HG03139 (cell line): ENCODE data around the gene ARHGEF40.

Experiments
- ATAC-seq: cut with Tn5 transposase; IDR thresholded peaks from one replicate; pipeline ENCODE4 v1.9.1; 2021; ENCODE audit not compliant: unreplicated experiment

The ARHGEF40 gene

DNA sequence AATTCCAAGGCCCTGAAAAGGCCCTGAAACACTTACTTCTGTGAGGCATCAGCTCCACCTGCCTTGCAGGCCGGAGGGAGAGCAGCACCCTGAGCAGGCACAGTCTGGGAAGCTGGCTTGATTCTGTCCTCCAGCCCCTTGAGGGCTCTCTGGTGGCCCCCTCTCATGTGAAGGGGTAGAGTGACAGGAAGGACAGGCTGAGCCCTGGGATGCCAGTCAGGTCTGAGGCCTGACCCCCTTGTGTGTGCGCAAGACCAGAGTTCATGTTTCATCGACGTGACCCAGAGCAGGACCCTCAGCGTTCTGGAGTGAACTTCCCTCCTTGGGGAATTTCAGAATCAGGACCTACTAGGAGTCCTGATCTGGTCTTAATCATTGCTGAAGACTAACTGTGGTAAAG is 11.2 kb upstream of the ARHGEF40 start:
- ATAC-seq = no peak

DNA sequence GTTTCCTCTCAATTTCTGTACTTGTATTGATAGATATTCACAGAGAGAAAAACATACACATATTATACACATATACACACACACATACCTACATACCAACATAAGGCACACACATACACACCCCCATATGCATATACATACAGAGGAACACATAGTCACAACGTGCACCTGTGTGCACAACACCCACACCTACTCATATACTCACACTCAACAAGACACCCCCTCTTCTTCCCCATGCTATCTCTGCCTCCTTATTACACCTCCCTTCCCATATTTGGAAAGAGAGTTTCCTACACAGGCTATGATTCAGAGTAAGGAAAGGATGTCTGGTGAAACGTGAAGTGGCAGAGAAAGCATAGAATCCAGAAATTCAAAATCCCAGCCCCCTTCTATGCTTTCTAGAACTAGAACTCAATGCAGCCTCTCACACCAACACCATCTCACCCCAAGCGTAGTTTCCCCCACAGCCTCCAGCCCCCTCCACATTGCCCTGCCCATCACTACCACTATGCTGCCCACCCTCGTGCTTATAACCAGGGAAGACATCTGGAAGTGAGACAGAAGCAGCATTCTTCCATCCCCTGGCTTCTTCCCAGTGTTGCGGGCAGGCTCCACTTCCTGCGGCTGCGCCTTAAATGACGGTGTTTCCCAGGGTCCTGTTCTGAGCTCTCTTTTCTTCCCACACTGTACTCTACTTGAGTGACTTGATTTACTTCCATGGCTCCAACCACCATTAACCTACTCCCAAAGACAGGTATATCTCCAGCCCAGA is 10.1 kb upstream of the ARHGEF40 start:
- ATAC-seq = no peak

DNA sequence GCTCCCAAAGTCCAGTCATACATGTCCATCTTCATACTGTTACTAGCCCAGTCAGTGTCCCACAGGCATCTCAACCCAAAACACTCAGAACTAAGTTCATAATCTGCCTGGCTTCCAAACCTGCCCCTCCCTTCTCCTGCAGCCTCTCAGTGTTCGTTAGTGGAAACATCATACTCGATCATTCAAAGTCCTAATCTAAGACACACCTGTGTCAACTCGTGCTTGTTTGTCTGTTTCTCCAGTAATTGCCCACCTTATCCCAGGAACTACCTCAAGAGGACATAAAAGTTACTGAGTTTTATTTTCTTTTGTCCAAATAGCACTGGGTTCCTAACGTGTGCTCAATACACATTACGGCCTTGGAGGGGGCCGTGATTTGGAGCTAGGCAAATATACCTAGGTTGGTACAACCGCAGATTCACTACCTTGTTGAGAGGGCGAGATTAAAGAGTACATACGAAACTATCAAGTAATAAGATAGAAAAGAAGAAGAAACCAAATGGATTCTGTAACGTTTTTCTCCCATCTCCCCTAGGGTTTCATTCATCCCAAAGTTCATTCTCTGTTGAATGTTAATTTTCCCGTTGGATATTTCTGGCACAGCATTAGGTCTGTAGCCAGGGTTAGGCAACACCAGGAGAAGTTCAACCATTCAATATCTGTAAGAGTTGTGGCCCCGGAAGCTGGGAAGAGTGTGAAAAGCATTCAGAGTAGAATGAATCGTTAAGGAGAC is 9.3 kb upstream of the ARHGEF40 start:
- no peak for ATAC-seq

DNA sequence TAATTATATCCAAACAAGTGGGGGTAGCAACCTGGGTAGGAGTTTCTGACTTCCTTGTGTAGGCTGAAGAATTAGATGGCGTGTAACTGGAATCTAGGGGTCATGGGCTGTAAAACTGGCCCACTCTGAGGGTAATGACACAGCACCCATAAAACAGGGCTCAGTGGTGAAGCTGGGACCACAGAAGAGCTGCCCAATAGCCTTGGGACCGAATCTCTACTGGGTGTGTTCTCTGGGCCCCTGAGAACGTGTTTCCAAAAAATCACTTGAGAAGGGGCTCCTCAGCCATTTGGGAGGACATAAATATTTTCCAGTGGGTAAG is 8.8 kb upstream of the ARHGEF40 start:
- ATAC-seq = no peak

DNA sequence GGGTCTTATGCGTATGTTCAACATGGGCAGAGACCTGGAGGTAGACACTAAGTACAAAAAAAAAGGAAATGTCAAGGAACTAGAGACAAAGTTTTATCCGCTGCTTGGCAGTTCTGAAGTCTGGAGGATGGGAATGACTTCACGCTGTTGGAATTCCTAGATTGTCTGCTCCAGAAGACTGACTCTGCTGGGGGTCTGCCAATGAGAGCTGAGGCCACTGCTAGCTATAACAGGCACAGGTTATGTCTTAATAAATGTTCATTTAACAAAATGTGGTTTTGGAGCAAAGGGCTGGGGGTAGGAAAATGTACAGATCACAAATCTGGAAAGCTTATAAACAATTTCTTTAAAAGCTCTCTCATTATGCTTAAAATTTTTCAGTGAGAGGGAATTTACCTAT is 6.6 kb upstream of the ARHGEF40 start:
- no peak for ATAC-seq

DNA sequence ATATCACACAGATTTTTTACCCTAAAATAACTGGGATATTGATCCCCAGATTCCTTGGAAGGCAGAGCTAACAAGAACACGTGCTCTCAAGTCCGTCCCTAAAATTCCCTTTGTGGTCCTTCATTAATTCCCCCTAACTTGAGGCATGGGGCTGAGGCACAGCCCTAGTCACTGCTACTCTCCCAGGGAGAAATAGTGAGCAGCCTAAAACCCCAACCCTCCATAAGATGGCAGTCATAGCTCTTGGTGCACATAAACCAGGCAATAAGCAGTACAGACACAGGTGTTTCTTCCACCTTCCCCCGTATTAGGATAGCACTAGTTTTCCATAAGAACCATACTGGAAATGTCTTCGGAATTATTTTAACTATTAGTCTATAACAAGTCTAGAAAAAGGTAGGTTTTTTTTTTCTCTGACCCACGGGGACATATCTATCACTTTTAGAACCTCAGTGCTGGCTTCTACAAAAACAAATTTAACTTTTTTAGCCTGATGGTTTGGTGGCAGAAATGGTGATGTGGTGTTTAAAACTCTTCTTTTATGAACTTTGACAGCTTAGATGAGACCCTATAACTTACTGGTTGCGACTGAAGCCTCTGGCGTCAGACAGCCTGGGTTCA is 3.1 kb upstream of the ARHGEF40 start:
- no peak for ATAC-seq

DNA sequence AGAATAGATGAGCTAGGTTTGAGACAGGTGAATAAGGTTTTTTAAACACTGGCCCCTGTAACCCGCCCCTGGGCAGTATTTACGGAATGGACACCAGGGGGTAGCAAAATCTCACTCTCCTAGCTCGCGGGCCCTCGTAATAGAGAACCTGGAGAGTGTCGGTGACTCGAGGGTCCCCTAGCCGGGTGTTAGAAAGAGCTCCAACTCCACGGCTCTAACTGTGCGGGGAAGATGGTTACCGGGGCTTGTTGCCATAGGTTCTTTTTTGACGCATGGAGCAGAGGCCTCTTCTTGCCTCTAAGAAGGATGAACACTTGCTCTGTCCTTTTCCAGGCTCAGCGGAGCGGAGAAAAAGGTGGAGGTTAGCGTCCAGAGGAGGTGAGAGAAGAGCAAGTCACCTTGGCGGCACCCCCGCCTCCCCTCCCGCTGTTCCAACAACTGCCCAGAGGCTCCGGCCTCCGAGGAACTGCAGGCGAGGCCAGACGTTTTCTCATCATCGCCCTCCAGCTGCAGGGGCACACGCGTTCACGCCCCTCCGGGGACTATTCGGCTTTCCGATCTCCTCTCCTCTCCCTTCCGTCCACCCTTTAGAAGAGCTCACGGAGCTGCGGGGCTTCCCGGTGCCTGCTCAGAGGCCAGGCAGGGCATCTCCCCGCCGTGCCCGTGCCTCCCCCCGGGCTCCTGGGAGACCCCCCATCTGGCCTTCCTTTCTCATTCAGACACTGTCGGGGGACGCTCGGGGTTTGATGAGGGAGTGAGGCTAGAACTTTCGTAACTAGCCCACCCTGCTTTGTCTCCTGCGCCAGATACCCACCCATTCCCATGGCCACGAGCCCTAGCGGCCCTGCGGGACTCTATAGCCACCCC is 1.4 kb upstream of the ARHGEF40 start:
- ATAC-seq = no peak

DNA sequence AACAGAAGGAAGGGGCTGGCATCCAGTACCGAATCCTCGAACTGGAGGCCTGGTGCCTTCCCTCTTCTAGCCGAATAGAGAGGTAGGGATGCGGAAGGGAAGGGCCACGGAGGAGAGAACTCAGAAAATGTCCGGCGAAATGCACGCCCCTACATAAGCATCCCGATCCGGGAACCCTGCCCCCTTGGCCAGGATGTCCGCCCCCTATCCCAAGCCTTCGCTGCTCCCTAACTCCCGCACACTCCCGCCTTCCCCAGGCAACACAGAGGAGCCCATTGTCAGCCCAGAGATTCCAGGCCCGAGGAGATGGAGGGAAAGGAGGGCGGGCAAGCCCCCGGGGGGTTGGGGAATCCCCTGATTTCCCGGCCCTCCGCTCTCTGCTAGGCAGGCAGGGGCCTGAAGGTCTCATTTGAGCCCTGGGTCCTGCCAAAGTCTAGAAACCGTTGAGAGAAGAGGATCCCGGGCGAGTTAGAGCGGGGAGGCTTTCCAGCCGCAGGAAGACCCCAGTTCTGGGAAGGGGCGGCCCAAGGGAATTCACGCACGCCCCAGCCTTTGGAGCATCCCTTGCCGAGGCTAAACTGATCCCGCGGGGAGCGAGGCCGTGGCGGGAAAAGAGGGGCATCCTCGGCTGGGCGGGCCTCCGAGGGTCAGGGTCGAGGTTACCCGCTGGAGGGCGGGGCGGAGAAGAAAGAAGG is 569 bp upstream of the ARHGEF40 start:
- ATAC-seq = no peak

DNA sequence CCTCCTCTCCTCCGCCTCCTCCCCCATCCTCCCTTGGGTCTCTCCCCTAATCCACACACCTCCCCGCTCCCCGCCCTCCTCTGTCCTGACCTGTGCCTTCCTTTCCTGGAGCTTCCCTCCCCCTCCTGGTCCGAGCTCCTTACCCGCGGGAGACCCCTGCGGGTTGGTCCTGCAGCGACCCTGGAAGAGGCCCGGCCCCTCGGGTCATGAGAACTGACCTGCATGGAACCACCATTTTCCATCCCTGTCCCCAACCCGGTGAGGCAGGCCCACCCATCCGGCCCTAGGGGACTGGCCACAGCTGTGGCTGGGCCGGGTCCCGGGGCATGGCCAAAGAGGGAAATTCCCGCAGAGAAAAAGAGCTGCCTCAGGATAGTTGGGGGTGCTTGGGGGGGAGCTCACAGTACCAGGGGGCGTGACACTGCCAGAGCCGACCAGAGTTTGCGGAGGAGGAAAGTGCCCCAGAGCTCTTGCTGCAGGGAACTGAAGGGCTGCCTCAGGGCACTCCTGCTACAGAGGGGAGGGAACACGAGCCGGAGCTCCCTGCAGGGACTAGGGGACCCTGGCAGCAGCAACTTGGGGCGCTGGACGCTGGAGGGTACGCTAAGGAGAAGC is 613 bp downstream of the ARHGEF40 start:
- peak; percentile 2 for ATAC-seq

DNA sequence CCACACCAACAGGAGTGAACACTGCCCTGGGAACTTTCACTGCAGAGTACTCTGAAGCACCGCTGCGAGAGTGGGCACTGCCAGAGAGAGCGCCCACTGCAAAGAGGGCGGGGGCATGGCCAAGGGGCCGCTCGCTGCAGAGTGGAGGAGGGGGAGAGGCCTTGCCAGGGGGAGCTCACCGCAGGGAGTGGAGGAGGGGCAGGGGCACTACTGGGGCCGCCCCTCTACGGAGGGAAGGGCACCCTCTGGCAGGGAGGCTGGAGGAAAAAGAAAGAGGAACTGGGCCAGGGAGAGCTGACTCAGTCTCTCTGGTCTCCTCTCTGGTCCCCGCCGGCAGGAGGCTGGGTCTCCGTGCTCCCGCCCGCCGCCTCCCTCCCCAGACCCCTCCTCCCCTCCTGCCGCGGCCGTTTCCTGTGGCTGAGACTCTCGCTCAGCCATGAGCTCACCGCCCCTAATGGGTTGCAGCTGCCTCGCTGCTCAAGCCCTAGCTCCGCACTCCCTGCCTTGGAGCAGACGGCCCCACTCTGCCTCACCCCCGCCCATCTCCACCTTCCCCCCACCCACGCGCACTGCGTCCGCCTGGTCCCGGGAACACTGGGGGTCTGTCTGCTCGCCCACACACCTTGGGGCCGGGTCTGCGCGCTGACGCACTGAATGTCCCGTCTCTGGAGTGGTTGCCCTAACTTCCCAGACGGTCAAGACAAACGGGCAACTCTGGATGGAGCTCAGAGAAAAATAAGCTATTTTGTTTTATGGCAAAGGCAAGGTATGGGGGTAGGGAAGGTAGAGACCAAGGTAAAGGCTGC is 1.3 kb downstream of the ARHGEF40 start:
- peak; percentile 74 for ATAC-seq

DNA sequence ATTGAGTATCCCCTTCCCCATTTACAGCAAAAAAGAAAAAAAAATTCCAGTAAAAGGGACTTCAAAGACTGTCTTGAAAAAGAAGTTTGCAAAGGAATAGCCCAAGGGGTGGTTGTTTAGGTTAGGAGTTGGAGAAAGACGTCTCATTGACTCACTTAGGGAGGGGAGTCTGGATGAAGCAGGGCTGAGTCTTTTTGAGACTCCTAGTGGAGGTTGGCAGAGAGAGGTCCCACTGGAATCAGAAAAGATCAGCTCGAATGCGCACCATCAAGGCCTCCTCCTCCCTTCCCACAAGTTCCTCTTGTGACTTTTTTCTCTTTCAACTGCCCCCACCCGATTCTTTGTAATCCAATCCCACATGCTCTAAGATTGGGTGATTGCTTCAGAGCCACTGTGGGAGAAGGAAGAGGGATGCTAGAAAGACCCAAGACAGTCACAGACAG is 1.9 kb downstream of the ARHGEF40 start:
- ATAC-seq = no peak

DNA sequence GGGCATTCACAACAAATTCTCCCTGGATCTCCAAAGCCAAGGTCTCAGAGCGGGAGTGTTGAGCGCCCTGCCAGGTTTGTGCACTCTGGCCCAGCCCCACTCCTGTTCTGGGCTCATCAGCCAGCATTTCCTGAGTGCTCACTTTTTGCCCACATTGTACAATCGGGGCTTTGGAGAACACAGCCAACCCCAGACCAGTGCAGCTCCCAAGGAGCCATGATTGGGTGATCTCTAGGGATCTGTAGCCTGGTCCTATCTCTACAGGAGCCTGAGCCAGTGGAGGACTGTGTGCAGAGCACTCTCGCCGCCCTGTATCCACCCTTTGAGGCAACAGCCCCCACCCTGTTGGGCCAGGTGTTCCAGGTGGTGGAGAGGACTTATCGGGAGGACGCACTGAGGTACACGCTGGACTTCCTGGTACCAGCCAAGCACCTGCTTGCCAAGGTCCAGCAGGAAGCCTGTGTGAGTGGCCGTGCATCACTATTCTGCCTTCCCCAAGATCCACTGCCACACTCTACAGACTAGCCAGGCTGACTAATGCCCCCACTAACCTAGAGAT is 2.8 kb downstream of the ARHGEF40 start:
- ATAC-seq = no peak

DNA sequence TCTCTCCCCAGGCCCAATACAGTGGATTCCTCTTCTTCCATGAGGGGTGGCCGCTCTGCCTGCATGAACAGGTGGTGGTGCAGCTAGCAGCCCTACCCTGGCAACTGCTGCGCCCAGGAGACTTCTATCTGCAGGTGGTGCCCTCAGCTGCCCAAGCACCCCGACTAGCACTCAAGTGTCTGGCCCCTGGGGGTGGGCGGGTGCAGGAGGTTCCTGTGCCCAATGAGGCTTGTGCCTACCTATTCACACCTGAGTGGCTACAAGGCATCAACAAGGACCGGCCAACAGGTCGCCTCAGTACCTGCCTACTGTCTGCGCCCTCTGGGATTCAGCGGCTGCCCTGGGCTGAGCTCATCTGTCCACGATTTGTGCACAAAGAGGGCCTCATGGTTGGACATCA is 3.8 kb downstream of the ARHGEF40 start:
- ATAC-seq = no peak

DNA sequence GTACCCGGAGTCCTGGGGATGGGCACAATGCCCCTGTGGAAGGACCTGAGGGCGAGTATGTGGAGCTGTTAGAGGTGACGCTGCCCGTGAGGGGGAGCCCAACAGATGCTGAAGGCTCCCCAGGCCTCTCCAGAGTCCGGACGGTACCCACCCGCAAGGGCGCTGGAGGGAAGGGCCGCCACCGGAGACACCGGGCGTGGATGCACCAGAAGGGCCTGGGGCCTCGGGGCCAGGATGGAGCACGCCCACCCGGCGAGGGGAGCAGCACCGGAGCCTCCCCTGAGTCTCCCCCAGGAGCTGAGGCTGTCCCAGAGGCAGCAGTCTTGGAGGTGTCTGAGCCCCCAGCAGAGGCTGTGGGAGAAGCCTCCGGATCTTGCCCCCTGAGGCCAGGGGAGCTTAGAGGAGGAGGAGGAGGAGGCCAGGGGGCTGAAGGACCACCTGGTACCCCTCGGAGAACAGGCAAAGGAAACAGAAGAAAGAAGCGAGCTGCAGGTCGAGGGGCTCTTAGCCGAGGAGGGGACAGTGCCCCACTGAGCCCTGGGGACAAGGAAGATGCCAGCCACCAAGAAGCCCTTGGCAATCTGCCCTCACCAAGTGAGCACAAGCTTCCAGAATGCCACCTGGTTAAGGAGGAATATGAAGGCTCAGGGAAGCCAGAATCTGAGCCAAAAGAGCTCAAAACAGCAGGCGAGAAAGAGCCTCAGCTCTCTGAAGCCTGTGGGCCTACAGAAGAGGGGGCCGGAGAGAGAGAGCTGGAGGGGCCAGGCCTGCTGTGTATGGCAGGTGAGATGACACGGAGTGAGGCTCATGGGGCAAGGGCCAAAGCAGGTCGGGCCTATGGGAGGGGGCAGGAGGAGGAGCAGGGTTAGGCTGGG is 4.5 kb downstream of the ARHGEF40 start:
- no peak for ATAC-seq

DNA sequence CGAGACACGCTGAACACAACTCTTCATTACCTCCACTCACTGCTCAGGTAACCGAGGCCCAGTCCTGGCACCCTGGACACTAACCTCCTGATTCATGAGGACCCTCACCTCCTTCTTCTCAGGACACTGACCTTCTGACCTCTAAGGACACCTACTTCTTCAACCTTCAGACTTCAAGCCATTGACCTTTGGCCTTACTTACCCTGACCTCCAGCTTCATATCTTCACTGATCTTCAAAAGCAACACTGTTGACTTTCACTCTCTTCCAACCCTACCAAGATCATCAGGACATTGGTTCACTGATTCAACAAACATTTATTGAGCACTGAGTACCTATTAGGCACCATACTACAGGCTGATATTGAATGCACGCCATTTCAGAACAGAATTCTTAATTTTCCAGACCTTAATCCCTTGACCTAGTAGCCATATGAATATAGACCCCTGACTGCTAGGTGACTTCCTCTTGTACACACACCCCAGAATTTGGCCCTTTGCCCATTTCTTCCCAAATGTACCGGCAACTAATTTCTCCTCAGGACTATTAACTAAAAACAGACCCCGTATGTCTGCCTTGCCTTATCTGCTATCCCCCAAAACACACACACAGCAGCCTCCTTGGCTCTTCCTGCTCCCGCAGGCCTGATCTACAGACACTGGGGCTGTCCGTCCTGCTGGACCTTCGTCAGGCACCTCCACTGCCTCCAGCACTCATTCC is 5.8 kb downstream of the ARHGEF40 start:
- no peak for ATAC-seq

DNA sequence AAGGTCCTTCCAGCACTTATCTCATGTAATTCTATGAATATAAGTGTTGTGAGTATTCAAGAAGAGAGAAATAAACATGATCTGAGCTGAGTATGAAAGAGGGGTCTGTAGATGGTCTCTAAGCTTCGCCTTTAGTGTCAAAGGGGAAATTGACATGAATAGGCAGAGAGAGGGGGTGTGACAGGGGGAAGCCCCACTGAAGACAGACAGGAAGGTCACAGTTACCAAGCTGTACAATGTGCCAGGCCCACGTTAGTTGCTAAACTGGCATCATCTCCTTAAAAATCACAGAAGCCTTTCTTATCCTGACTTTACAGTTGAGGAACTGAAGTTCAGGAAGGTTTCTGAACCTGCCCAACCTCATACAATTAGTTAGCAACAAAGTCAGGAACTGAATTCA is 7.6 kb downstream of the ARHGEF40 start:
- ATAC-seq = no peak

DNA sequence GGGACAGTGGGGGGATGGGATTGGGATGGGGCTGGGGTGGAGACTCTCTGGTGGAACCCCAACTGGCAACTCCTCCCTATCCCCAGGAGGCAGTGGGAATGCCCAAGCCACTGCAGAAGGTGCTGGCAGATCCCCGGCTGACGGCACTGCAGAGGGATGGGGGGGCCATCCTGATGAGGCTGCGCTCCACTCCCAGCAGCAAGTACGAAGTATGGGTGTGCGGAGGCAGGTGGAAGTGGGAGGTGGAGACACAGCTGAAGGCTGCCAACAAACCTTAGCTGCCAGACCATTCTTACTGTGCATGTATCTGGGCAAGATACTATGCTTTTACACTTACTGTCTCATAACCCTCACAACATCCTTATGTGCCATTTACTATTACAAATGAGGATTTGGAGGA is 8.2 kb downstream of the ARHGEF40 start:
- ATAC-seq = no peak

DNA sequence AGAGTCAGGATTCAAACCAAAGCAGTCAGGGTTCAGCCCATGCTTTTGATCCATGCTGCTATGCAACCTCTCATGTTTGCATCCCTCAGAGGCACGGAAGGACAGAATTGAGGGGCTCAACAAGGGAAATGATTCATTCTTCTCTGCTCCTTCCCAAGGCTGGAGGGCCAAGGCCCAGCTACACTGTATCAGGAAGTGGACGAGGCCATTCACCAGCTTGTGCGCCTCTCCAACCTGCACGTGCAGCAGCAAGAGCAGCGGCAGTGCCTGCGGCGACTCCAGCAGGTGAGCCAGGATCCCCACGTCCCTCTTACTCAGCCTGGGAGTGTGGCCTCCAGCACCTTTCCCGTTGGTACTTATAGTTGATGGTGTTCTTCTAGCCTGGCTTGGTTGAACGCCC is 8.6 kb downstream of the ARHGEF40 start:
- no peak for ATAC-seq
